Tibial artery (tissue), 4 donors: ENCODE measurements around the gene EPN1.

Experiments
- DNase-seq, 2 donors: peaks; one replicate each; pipeline ENCODE4 v3.0.0-alpha.2; 2019
- H3K27ac ChIP-seq, 2 donors: fragments of 200-600 bp; sonication (generic) in 1 of 2; 1 replicate in 1 of 2; 2 replicates in 1 of 2; pipeline ENCODE4 v1.5.1; 2018 to 2019; ENCODE audit warnings: mild to moderate bottlenecking in 1 of 2
- H3K27me3 ChIP-seq, 2 donors: fragments of 200-600 bp; sonication (generic) in 1 of 2; one replicate each; pipeline versions ENCODE4 v1.5.1 to v1.6.0; 2016 to 2019
- H3K36me3 ChIP-seq, 3 donors: fragments of 200-600 bp; sonication (generic) in 2 of 3; one replicate each; pipeline ENCODE4 v1.5.1; 2016 to 2019; ENCODE audit warnings: mild to moderate bottlenecking in 2 of 3
- H3K4me1 ChIP-seq, 4 donors: fragments of 200-600 bp; sonication (generic) in 2 of 4; 1 replicate in 3 of 4; 2 replicates in 1 of 4; pipeline ENCODE4 v1.5.1; 2016 to 2019
- H3K4me3 ChIP-seq, 2 donors: fragments of 200-600 bp; sonication (generic) in 1 of 2; 1 replicate in 1 of 2; 2 replicates in 1 of 2; pipeline ENCODE4 v1.5.1; 2018 to 2019; ENCODE audit warnings: mild to moderate bottlenecking in 2 of 2
- H3K9me3 ChIP-seq, 3 donors: fragments of 200-600 bp; sonication (generic) in 1 of 3; one replicate each; pipeline ENCODE4 v1.5.1; 2016 to 2019
- CTCF ChIP-seq, 2 experiments: fragments of 200-600 bp in 1 of 2; fragments of 450-650 bp in 1 of 2; IDR thresholded peaks; one replicate each; pipeline ENCODE4 v1.5.1; 2017 to 2019; ENCODE audit warnings: antibody characterized with exemption in 2 of 2, mild to moderate bottlenecking in 1 of 2, moderate library complexity in 1 of 2
- intact Hi-C: fragments of 100-400 bp; cut with DNase I; formaldehyde crosslinking; loops from one replicate; pipeline ENCODE4 v1.15.0; 2023; ENCODE audit warnings: low total_unique reads

EPN1 gene

DNA sequence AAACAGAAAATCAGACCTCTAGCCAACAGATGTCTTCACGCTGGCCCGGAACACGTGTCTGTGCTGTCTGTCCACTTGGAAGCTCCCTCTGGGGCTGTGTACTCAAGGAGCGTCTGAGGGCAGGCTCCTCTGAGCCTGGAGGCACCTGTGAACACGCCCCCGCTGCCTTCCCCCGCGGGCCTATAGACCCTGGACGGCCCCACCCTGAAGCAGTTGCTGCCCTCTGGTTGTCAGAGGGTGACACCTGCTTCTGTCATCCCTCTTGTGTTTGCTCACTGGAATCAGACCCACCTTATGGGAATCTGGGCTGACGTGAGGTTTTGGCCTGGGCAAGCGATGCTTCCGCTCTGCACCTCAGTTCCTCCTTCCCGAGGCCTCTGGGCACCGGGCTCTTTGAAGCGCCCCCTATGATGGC, 19.2 kb downstream of the EPN1 start:
- intact Hi-C loops: no loop called here
- Histone ChIP-seq H3K4me1 (no peaks in the 10 kb centered on the region), H3K27ac (no peak overlapping the region), H3K9me3 (no peaks in the 10 kb centered on the region), H3K27me3 (no peaks in the 10 kb centered on the region), H3K36me3 (peaks cover 63 to 99% (median 73%) of the 10 kb centered on the region in 3 donors), H3K4me3 (no peak overlapping the region)
- no peak for TF ChIP-seq CTCF (IDR thresholded peaks at IDR 0.05)
- peak in 1 of 2 donors; percentile 13 for DNase-seq

DNA sequence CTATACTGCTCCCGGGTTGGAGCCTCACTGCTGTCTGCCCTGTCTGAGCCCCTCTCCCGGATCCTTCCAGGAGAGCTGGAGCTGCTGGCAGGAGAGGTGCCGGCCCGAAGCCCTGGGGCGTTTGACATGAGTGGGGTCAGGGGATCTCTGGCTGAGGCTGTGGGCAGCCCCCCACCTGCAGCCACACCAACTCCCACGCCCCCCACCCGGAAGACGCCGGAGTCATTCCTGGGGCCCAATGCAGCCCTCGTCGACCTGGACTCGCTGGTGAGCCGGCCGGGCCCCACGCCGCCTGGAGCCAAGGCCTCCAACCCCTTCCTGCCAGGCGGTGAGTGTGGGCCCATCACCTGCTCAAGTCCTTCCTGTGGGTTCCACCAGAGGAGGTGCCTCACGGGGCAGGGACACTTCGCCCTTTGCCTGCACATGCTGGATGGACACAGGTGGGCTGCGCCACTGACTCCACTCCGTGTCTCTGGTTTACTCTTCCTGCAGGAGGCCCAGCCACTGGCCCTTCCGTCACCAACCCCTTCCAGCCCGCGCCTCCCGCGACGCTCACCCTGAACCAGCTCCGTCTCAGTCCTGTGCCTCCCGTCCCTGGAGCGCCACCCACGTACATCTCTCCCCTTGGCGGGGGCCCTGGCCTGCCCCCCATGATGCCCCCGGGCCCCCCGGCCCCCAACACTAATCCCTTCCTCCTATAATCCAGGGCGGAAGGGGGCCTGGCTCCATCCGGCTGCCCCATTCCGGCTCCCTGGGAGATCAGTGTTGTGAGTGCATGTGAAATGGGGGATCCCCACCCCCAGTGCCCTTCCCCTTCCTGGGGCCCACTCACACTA, 19.8 kb downstream of the EPN1 start:
- Histone ChIP-seq H3K9me3 (no peaks in the 10 kb centered on the region), H3K27me3 (no peaks in the 10 kb centered on the region), H3K4me1 (no peaks in the 10 kb centered on the region), H3K36me3 (peaks cover 57 to 98% (median 67%) of the 10 kb centered on the region in 3 donors), H3K4me3 (no peak overlapping the region), H3K27ac (no peak overlapping the region)
- no peak for TF ChIP-seq CTCF (IDR thresholded peaks at IDR 0.05)
- DNase-seq: peak in 1 of 2 donors; percentile 60
- intact Hi-C loops: no loop called here

DNA sequence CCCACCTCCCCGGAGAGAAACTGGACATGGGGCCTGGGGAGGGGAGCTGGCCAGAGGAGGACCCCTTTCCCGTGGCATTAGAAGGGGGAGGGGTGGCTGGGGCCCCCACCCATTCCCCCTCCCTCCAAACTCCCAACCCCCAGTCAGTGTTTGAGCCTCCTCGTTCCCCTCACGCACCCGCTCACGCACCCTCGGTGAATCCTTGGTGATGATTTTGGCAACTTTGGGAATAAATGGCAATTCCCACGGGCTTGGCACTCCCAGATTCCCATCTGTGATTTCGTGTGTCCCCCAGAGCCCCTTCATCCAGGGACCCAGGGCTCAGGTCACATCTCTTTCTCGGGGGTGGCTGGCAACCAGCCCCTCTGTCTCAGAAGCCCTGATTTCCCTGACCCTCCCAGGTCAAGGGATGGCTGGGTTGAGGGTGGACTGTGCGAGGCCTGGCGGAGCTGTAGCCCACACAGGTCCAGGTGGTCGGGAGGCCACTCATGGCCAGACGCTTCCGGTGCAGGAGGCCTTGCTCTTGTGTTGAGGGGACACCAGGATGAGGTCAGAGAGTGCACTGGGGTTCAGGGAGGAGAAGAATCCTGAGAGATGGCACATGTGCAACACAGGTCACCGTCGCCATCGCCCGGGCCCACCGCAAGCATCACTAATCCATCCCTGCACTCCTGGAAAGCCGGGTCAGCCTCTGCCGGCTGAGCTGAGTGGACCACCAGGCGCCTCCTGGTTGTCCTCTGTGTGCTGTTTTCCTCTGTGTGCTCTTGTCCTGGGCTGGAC, 20.7 kb downstream of the EPN1 start:
- Histone ChIP-seq H3K27ac (no peak overlapping the region), H3K36me3 (peaks cover 49 to 98% (median 61%) of the 10 kb centered on the region in 3 donors), H3K9me3 (no peaks in the 10 kb centered on the region), H3K4me1 (no peaks in the 10 kb centered on the region), H3K27me3 (no peaks in the 10 kb centered on the region), H3K4me3 (no peak overlapping the region)
- no peak for TF ChIP-seq CTCF (IDR thresholded peaks at IDR 0.05)
- peak in 1 of 2 donors; percentile 60 for DNase-seq
- intact Hi-C loops: no loop called here

DNA sequence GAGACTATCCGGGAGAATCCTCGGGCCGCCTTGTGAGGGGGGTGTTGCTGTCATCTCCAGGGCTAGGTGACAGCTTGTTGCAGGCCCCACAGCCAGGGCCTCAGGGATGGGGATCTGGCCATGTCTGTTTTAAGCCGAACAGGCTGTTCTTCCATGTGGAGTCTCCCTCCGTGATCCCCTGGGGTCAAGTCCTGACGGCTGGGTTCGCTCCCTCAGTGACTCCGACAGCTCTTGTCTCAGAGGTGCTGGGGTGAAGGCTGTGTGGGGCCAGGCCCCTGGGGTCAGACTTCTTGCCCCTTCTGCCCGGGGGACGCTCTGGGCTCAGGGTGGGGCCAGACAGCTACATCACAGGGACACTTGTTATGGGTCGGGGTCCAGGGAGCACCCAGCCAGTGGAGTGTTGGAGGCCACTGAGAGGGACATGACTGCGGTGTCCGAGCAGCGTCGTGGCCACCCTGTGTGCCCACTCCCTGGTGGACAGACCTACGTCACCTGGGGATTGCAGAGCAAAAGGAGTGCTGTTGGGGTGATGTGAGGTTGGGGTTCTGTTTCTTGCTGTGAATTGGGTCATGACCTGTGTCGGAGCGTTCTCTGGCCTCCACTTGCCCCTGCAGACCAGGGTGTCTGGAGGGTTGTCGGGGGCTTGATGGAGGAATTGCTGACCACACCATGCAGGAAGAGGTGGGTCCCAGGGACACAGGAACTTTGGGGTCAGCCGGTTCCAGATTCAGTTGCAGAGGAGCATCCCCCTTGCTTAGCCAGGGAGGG, 21.5 kb downstream of the EPN1 start:
- H3K4me1 ChIP-seq: no peaks in the 10 kb centered on the region
- intact Hi-C loops: no loop called here
- peak in 1 of 2 donors; percentile 37 for DNase-seq

More for the DNA sequence above, 21.5 kb downstream of the EPN1 start:
- TF ChIP-seq CTCF (IDR thresholded peaks at IDR 0.05): no peak
- Histone ChIP-seq H3K9me3 (no peaks in the 10 kb centered on the region), H3K36me3 (peaks cover 44 to 93% (median 56%) of the 10 kb centered on the region in 3 donors), H3K27me3 (no peaks in the 10 kb centered on the region), H3K27ac (no peak overlapping the region), H3K4me3 (no peak overlapping the region)
